ENCODE data around the gene NFE2L2. TPM values are rescaled to one million over a fixed set of nuclear protein-coding genes. Genes with fewer than 3 reads are reported as not detected.

The NFE2L2 gene
- total RNA-seq, 1 experiment from 2014 or later, result 24.2 TPM

GRCh38 chr2:177306550-177306949 is 42.0 kb upstream of the NFE2L2 start:
- Histone ChIP-seq H3K79me2 (ENCODE audit: low read length) (no peaks in the 10 kb centered on the region), H3K4me2 (ENCODE audit: low read length) (no peak overlapping the region), H3K27ac (ENCODE audit: low read length) (no peak overlapping the region), H3K27me3 (ENCODE audit: low read length) (no peaks in the 10 kb centered on the region), H2AFZ (ENCODE audit: low read length) (no peak overlapping the region), H3K4me3 (ENCODE audit: low read length) (no peak overlapping the region), H3K4me1 (ENCODE audit: insufficient read depth, low read length) (no peaks in the 10 kb centered on the region), H3F3A (ENCODE audit: low read length, unreplicated experiment) (no peaks in the 10 kb centered on the region), H3K9ac (ENCODE audit: low read length) (no peak overlapping the region), H3K9me3 (ENCODE audit: low read length) (no peaks in the 10 kb centered on the region), H4K20me1 (ENCODE audit: low read length) (no peaks in the 10 kb centered on the region), H3K9me2 (replicated peaks; ENCODE audit: low read length) (no peaks in the 10 kb centered on the region), H3K36me3 (ENCODE audit: low read depth, low read length) (no peaks in the 10 kb centered on the region)
- POLR2A ChIA-PET (ENCODE audit: unreplicated experiment), result no interaction called here
- CTCF ChIA-PET, result no interaction called here
- ATAC-seq (no peak), DNase-seq (no peak)
- intact Hi-C loops (cut with micrococcal nuclease), result no loop called here
- TF ChIP-seq EZH2phosphoT487 (IDR thresholded peaks at IDR 0.05; ENCODE audit: borderline replicate concordance, low read length) (no peak), EZH2 (IDR thresholded peaks at IDR 0.05; ENCODE audit: low read length, unreplicated experiment) (no peak), CTCF (conservative IDR thresholded peaks at IDR 0.05; ENCODE audit: low read depth, low read length) (no peak)
- no TSS peak for BruUV-seq (replicated peaks)

- POLR2A ChIA-PET (ENCODE audit: unreplicated experiment), result no interaction called here
- Histone ChIP-seq H3K27me3 (ENCODE audit: low read length) (no peaks in the 10 kb centered on the region), H3K79me2 (ENCODE audit: low read length) (no peaks in the 10 kb centered on the region), H3K4me1 (ENCODE audit: insufficient read depth, low read length) (no peaks in the 10 kb centered on the region), H3K9ac (ENCODE audit: low read length) (no peak overlapping the region), H3F3A (ENCODE audit: low read length, unreplicated experiment) (no peaks in the 10 kb centered on the region), H3K4me2 (ENCODE audit: low read length) (no peak overlapping the region), H3K27ac (ENCODE audit: low read length) (no peak overlapping the region), H4K20me1 (ENCODE audit: low read length) (no peaks in the 10 kb centered on the region), H3K9me3 (ENCODE audit: low read length) (no peaks in the 10 kb centered on the region), H3K9me2 (replicated peaks; ENCODE audit: low read length) (no peaks in the 10 kb centered on the region), H3K36me3 (ENCODE audit: low read depth, low read length) (no peaks in the 10 kb centered on the region), H2AFZ (ENCODE audit: low read length) (no peak overlapping the region), H3K4me3 (ENCODE audit: low read length) (no peak overlapping the region)
- DNase-seq (no peak), ATAC-seq (no peak)
- TF ChIP-seq EZH2phosphoT487 (IDR thresholded peaks at IDR 0.05; ENCODE audit: borderline replicate concordance, low read length) (no peak), CTCF (conservative IDR thresholded peaks at IDR 0.05; ENCODE audit: low read depth, low read length) (peak; percentile 22; the same call in 1 of the 2 replicates), EZH2 (IDR thresholded peaks at IDR 0.05; ENCODE audit: low read length, unreplicated experiment) (no peak)
- intact Hi-C loops (cut with micrococcal nuclease), result no loop called here
- CTCF ChIA-PET, result no interaction called here
- BruUV-seq (replicated peaks), result no TSS peak
These were observed 39.4 kb upstream of the NFE2L2 start for GRCh38 chr2:177303939-177304338.

- ChIA-PET CTCF (no interaction called here), POLR2A (ENCODE audit: unreplicated experiment) (no interaction called here)
- H3K4me2 ChIP-seq (ENCODE audit: low read length), result no peak overlapping the region
- H3K9ac ChIP-seq (ENCODE audit: low read length), result no peak overlapping the region
- no peaks in the 10 kb centered on the region for H3K9me2 ChIP-seq (replicated peaks; ENCODE audit: low read length)
- H3K27me3 ChIP-seq (ENCODE audit: low read length), result no peaks in the 10 kb centered on the region
- intact Hi-C loops (cut with micrococcal nuclease), result no loop called here
- no peak overlapping the region for H3K4me3 ChIP-seq (ENCODE audit: low read length)
- DNase-seq (no peak), ATAC-seq (no peak)
- H4K20me1 ChIP-seq (ENCODE audit: low read length), result no peaks in the 10 kb centered on the region
- BruUV-seq (replicated peaks), result no TSS peak
- no peaks in the 10 kb centered on the region for H3K79me2 ChIP-seq (ENCODE audit: low read length)
- no peak overlapping the region for H3K27ac ChIP-seq (ENCODE audit: low read length)
- H3F3A ChIP-seq (ENCODE audit: low read length, unreplicated experiment), result no peaks in the 10 kb centered on the region
- no peaks in the 10 kb centered on the region for H3K36me3 ChIP-seq (ENCODE audit: low read depth, low read length)
- no peaks in the 10 kb centered on the region for H3K4me1 ChIP-seq (ENCODE audit: insufficient read depth, low read length)
- TF ChIP-seq EZH2phosphoT487 (IDR thresholded peaks at IDR 0.05; ENCODE audit: borderline replicate concordance, low read length) (no peak), CTCF (conservative IDR thresholded peaks at IDR 0.05; ENCODE audit: low read depth, low read length) (no peak), EZH2 (IDR thresholded peaks at IDR 0.05; ENCODE audit: low read length, unreplicated experiment) (no peak)
- H3K9me3 ChIP-seq (ENCODE audit: low read length), result no peaks in the 10 kb centered on the region
- no peak overlapping the region for H2AFZ ChIP-seq (ENCODE audit: low read length)
These were observed 38.0 kb upstream of the NFE2L2 start for GRCh38 chr2:177302552-177302951.

Measured in PC-3 (cell line).